ENCODE measurements around the gene RBMS1. TPM values are rescaled to one million over a fixed set of nuclear protein-coding genes. Genes with fewer than 3 reads are reported as not detected.

RBMS1 gene
- total and polyA plus RNA-seq, 3 donors from 2014 or later: 26.8 to 34.7 (median 30.0) TPM

DNA sequence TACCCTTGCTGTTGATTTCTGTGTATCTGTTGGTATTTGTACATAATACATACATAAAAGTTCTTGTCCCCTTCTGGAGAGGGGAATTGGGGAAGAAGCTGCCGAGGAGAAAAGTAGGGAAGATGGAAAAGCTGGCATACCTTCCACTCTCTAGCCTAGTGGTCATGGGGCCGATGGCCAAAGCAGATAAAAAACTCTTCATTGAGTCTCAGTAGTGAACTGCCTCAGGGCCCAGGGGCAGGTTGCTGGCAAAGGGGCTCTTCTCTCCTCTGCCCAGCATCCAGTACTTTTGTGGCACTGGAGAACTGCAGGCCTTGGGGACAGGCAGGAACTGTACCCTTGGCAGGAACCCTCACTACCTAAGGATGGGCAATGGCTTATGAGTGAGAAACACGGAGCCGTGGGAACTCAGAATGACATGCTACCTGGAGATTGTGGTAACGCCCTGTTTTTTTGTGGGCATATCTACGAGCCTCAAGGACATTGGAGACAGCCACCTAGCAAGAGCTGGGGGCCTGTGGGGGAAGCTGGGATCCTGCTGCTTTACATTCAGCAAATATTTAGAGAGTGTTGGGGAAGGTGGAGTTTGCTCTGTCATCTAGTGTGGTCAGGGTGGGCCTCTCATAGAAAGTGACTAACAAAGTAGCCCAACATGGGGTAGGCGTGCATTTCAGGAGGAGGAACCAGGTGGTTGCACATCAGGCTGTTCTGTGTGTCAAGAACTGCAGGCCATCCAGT, 270.9 kb downstream of the RBMS1 start:
- WGBS, 2 donors: 80 to 86% methylated on average over 7 of the region's 7 CpGs
- Histone ChIP-seq H3K27ac (no peak overlapping the region), H3K9me3 (no peaks in the 10 kb centered on the region), H3K36me3 (ENCODE audit: low read depth, missing control alignments) (no peaks in the 10 kb centered on the region), H3K4me3 (no peak overlapping the region), H3K27me3 (no peaks in the 10 kb centered on the region), H3K4me1 (peaks cover 14% of the 10 kb centered on the region)
- intact Hi-C loops (cut with DNase I; ENCODE audit: low total_unique reads): no loop called here
- no peak for DNase-seq
- TF ChIP-seq POLR2A (IDR thresholded peaks at IDR 0.05): no peak
- TF ChIP-seq, protein P1, sequence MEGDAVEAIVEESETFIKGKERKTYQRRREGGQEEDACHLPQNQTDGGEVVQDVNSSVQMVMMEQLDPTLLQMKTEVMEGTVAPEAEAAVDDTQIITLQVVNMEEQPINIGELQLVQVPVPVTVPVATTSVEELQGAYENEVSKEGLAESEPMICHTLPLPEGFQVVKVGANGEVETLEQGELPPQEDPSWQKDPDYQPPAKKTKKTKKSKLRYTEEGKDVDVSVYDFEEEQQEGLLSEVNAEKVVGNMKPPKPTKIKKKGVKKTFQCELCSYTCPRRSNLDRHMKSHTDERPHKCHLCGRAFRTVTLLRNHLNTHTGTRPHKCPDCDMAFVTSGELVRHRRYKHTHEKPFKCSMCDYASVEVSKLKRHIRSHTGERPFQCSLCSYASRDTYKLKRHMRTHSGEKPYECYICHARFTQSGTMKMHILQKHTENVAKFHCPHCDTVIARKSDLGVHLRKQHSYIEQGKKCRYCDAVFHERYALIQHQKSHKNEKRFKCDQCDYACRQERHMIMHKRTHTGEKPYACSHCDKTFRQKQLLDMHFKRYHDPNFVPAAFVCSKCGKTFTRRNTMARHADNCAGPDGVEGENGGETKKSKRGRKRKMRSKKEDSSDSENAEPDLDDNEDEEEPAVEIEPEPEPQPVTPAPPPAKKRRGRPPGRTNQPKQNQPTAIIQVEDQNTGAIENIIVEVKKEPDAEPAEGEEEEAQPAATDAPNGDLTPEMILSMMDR (IDR thresholded peaks at IDR 0.05): no peak
